Prostate gland (tissue), 2 donors: Measurements from ENCODE around the gene KIF21A. TPM values are rescaled to one million over a fixed set of nuclear protein-coding genes. Genes with fewer than 3 reads are reported as not detected.

Experiments used
- DNase-seq: peaks from one replicate; pipeline ENCODE4 v3.0.0-alpha.2; 2019; ENCODE audit warnings: low spot score
- H3K27ac ChIP-seq, 2 donors: fragments of 200-600 bp; sonication (generic); 2 replicates each; pipeline ENCODE4 v1.5.1; 2017 to 2019
- H3K27me3 ChIP-seq: fragments of 200-600 bp; sonication (generic); replicated peaks from 2 replicates; pipeline ENCODE4 v1.5.1; 2019; ENCODE audit not compliant: insufficient read depth
- H3K36me3 ChIP-seq, 2 donors: fragments of 200-600 bp; sonication (generic); 1 replicate in 1 of 2; 2 replicates in 1 of 2; pipeline versions ENCODE4 v1.5.1 to v1.8.1; 2017 to 2019
- H3K4me1 ChIP-seq: fragments of 200-600 bp; sonication (generic); replicated peaks from 2 replicates; pipeline ENCODE4 v1.5.1; 2019
- H3K4me3 ChIP-seq, 2 donors: fragments of 200-600 bp; sonication (generic); 2 replicates each; pipeline ENCODE4 v1.5.1; 2017 to 2019
- H3K9me3 ChIP-seq: fragments of 200-600 bp; sonication (generic); 2 replicates; pipeline ENCODE4 v1.5.1; 2017
- CTCF ChIP-seq, 4 experiments: fragments of 200-600 bp in 2 of 4; fragments of 450-650 bp in 2 of 4; sonication (generic) in 2 of 4; IDR thresholded peaks; 1 replicate in 3 of 4; 2 replicates in 1 of 4; pipeline ENCODE4 v1.5.1; 2016 to 2019; ENCODE audit warnings: antibody characterized with exemption in 4 of 4, mild to moderate bottlenecking in 2 of 4, moderate library complexity in 2 of 4
- POLR2A ChIP-seq: fragments of 450-650 bp; IDR thresholded peaks from one replicate; pipeline ENCODE4 v1.6.1; 2016; ENCODE audit warnings: antibody characterized with exemption, mild to moderate bottlenecking
- POLR2AphosphoS5 ChIP-seq: sonication (generic); formaldehyde crosslinking; IDR thresholded peaks from one replicate; pipeline ENCODE4 v1.6.1; 2017; ENCODE audit warnings: antibody characterized with exemption
- WGBS: methylation state at CpG from one replicate; pipeline ENCODE4 v1.1.5; 2018; 5-methylcytosine and 5-hydroxymethylcytosine counted together
- intact Hi-C: fragments of 100-400 bp; cut with DNase I; formaldehyde crosslinking; loops from one replicate; pipeline ENCODE4 v1.14.2; 2022
- total RNA-seq, 2 donors: library from RNA; depleted of rRNA; stranded (reverse); fragments of >200 nt; gene quantifications; one replicate each; pipeline ENCODE4 v1.1.0, GENCODE V29; 2016

KIF21A gene
- total RNA-seq, 2 donors from 2014 or later = 36.2 to 57.9 TPM

- Histone ChIP-seq H3K9me3 (no peaks in the 10 kb centered on the region), H3K27me3 (no peaks in the 10 kb centered on the region), H3K4me1 (no peaks in the 10 kb centered on the region), H3K27ac (no peak overlapping the region), H3K4me3 (no peak overlapping the region), H3K36me3 (no peaks in the 10 kb centered on the region)
- intact Hi-C loops = no loop called here
- 92% methylated on average over 1 of the region's 1 CpG for WGBS
- no peak for DNase-seq
- TF ChIP-seq POLR2AphosphoS5 = no peak
Observed at GRCh38 chr12:39348523-39348922, 94.4 kb downstream of the KIF21A start.

- DNase-seq = no peak
- H3K36me3 ChIP-seq = no peaks in the 10 kb centered on the region
- no peak for TF ChIP-seq CTCF (IDR thresholded peaks at IDR 0.05)
- TF ChIP-seq POLR2AphosphoS5 = no peak
- TF ChIP-seq POLR2A = no peak
- intact Hi-C loops = no loop called here
- no peaks in the 10 kb centered on the region for H3K9me3 ChIP-seq
- no peaks in the 10 kb centered on the region for H3K4me1 ChIP-seq
- no peak overlapping the region for H3K4me3 ChIP-seq
- WGBS = 74% methylated on average over 2 of the region's 2 CpGs
- no peaks in the 10 kb centered on the region for H3K27me3 ChIP-seq
- no peak overlapping the region for H3K27ac ChIP-seq
Observed at GRCh38 chr12:39344926-39345325, 98.0 kb downstream of the KIF21A start.

GRCh38 chr12:39343665-39344064 is 99.3 kb downstream of the KIF21A start:
- Histone ChIP-seq H3K4me3 (no peak overlapping the region), H3K36me3 (no peaks in the 10 kb centered on the region), H3K27ac (no peak overlapping the region), H3K9me3 (no peaks in the 10 kb centered on the region), H3K27me3 (no peaks in the 10 kb centered on the region), H3K4me1 (no peaks in the 10 kb centered on the region)
- DNase-seq = no peak
- WGBS = 83% methylated on average over 4 of the region's 4 CpGs
- no peak for TF ChIP-seq POLR2AphosphoS5
- no peak for TF ChIP-seq CTCF (IDR thresholded peaks at IDR 0.05)
- TF ChIP-seq POLR2A = no peak
- intact Hi-C loops = no loop called here

GRCh38 chr12:39341761-39342160 is 101.2 kb downstream of the KIF21A start:
- WGBS = 100% methylated on average over 1 of the region's 1 CpG
- intact Hi-C loops = no loop called here
- no peak overlapping the region for H3K4me3 ChIP-seq

GRCh38 chr12:39341179-39341578 is 101.7 kb downstream of the KIF21A start:
- DNase-seq = no peak
- Histone ChIP-seq H3K27ac (no peak overlapping the region), H3K4me3 (no peak overlapping the region), H3K9me3 (no peaks in the 10 kb centered on the region), H3K36me3 (no peaks in the 10 kb centered on the region), H3K4me1 (no peaks in the 10 kb centered on the region), H3K27me3 (no peaks in the 10 kb centered on the region)
- intact Hi-C loops = no loop called here
- TF ChIP-seq CTCF (IDR thresholded peaks at IDR 0.05) (no peak), POLR2AphosphoS5 (no peak), POLR2A (no peak)

More at GRCh38 chr12:39341761-39342160, 101.2 kb downstream of the KIF21A start:
- H3K4me1 ChIP-seq = no peaks in the 10 kb centered on the region
- H3K36me3 ChIP-seq = no peaks in the 10 kb centered on the region
- H3K27ac ChIP-seq = no peak overlapping the region
- H3K9me3 ChIP-seq = no peaks in the 10 kb centered on the region
- no peak for DNase-seq
- H3K27me3 ChIP-seq = no peaks in the 10 kb centered on the region
- no peak for TF ChIP-seq CTCF (IDR thresholded peaks at IDR 0.05)
- TF ChIP-seq POLR2AphosphoS5 = no peak
- TF ChIP-seq POLR2A = no peak
